Uterus (tissue), 2 donors: ENCODE results near the gene HEATR5A.

ENCODE experiments used
- POLR2A ChIP-seq, 2 donors: fragments of 450-650 bp; IDR thresholded peaks; one replicate each; pipeline ENCODE4 v1.6.1; 2016; ENCODE audit warnings: antibody characterized with exemption in 2 of 2, mild to moderate bottlenecking in 1 of 2, moderate library complexity in 1 of 2
- TF ChIP-seq, protein P1 (sequence below), 4 experiments: fragments of 200-600 bp in 2 of 4; fragments of 450-650 bp in 2 of 4; sonication (generic) in 2 of 4; IDR thresholded peaks; one replicate each; pipeline ENCODE4 v1.5.1; 2016 to 2019; ENCODE audit warnings: antibody characterized with exemption in 4 of 4, mild to moderate bottlenecking in 2 of 4, moderate library complexity in 1 of 4

DNA sequence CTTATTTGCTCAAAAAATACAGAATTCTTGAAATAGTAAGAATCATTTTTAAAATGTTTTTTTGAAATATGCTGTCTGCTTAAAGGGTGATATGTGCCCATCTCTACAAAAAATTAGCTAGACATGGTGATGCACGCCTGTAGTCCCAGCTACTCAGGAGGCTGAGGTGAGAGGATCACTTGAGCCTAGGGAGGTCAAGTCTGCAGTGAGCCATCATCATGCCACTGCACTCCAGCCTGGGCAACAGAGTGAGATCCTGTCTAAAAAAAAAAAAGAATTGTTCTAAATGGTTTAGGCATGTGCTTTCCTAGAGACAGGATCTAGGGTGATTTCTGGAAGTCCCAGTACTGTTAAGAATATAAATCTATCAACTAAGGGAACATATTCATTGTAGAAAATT, 137.2 kb downstream of the HEATR5A start:
- TF ChIP-seq, protein P1, sequence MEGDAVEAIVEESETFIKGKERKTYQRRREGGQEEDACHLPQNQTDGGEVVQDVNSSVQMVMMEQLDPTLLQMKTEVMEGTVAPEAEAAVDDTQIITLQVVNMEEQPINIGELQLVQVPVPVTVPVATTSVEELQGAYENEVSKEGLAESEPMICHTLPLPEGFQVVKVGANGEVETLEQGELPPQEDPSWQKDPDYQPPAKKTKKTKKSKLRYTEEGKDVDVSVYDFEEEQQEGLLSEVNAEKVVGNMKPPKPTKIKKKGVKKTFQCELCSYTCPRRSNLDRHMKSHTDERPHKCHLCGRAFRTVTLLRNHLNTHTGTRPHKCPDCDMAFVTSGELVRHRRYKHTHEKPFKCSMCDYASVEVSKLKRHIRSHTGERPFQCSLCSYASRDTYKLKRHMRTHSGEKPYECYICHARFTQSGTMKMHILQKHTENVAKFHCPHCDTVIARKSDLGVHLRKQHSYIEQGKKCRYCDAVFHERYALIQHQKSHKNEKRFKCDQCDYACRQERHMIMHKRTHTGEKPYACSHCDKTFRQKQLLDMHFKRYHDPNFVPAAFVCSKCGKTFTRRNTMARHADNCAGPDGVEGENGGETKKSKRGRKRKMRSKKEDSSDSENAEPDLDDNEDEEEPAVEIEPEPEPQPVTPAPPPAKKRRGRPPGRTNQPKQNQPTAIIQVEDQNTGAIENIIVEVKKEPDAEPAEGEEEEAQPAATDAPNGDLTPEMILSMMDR (IDR thresholded peaks at IDR 0.05): no peak
- TF ChIP-seq POLR2A (IDR thresholded peaks at IDR 0.05): no peak
